K562 (cell line): ENCODE measurements around the gene U2SURP. TPM values are rescaled to one million over a fixed set of nuclear protein-coding genes. Genes with fewer than 3 reads are reported as not detected.

Experiments used
- CBFA2T2 ChIP-seq: fragments of 450-650 bp; conservative IDR thresholded peaks from 2 replicates; pipeline ENCODE4 v1.6.1; 2017; ENCODE audit warnings: mild to moderate bottlenecking
- CREM ChIP-seq: IDR thresholded peaks from 2 replicates; pipeline ENCODE4 v1.6.1; 2014; ENCODE audit warnings: antibody characterized with exemption, low read depth
- DIDO1 ChIP-seq: fragments of 450-650 bp; IDR thresholded peaks from 2 replicates; pipeline ENCODE4 v1.6.1; 2016; ENCODE audit warnings: low read depth, missing biosample characterization, missing genetic modification characterization
- ELF1 ChIP-seq: fragments of 200-800 bp; sonication (Bioruptor generic); IDR thresholded peaks from 2 replicates; pipeline ENCODE4 v1.6.1; 2016; ENCODE audit warnings: missing genetic modification characterization, missing compliant biosample characterization
- FUS ChIP-seq: fragments of 200-400 bp; formaldehyde crosslinking; optimal IDR thresholded peaks from 2 replicates; pipeline ENCODE3; 2017; ENCODE audit warnings: low read depth, low read length
- HOXB6 ChIP-seq: fragments of 250-450 bp; sonication (Bioruptor Pico); IDR thresholded peaks from 2 replicates; pipeline ENCODE4 v1.5.1; 2022; ENCODE audit warnings: mild to moderate bottlenecking, borderline replicate concordance
- LEF1 ChIP-seq: fragments of 450-650 bp; IDR thresholded peaks from 2 replicates; pipeline ENCODE4 v1.6.1; 2016; ENCODE audit warnings: mild to moderate bottlenecking
- MEIS2 ChIP-seq: fragments of 450-650 bp; IDR thresholded peaks from 2 replicates; pipeline ENCODE4 v1.6.1; 2014; ENCODE audit warnings: mild to moderate bottlenecking; ENCODE audit not compliant: partially characterized antibody
- NELFE ChIP-seq: IDR thresholded peaks from 2 replicates; pipeline ENCODE4 v1.6.1; 2011; ENCODE audit warnings: mild to moderate bottlenecking; ENCODE audit not compliant: insufficient read depth, insufficient read length
- PURB ChIP-seq: sonication (generic); formaldehyde crosslinking; IDR thresholded peaks from 2 replicates; pipeline ENCODE4 v1.9.0; 2021; ENCODE audit warnings: low read depth, mild to moderate bottlenecking, missing genetic modification reagents
- PYGO2 ChIP-seq: fragments of 450-650 bp; IDR thresholded peaks from 2 replicates; pipeline ENCODE4 v1.6.1; 2016; ENCODE audit warnings: mild to moderate bottlenecking, missing genetic modification characterization, moderate library complexity, missing compliant biosample characterization
- SMARCB1 ChIP-seq: IDR thresholded peaks from 2 replicates; pipeline ENCODE4 v1.6.1; 2011; ENCODE audit warnings: improper control_type of control experiment, low read depth; ENCODE audit not compliant: insufficient read length
- TBP ChIP-seq: optimal IDR thresholded peaks from 2 replicates; pipeline ENCODE3; 2011; ENCODE audit warnings: low read depth, low read length, improper control_type of control experiment
- UBTF ChIP-seq, 2 experiments: IDR thresholded peaks; 2 replicates each; pipeline ENCODE4 v1.6.1; 2012; ENCODE audit warnings: improper control_type of control experiment in 2 of 2, low read depth in 2 of 2, low read length in 2 of 2, borderline replicate concordance in 1 of 2
- XRCC4 ChIP-seq: IDR thresholded peaks from one replicate; pipeline ENCODE4 v1.6.1; 2011; ENCODE audit not compliant: insufficient read depth, insufficient read length; ENCODE audit errors: extremely low read depth
- ZC3H8 ChIP-seq: fragments of 450-650 bp; IDR thresholded peaks from 2 replicates; pipeline ENCODE4 v1.6.1; 2017
- ZNF217 ChIP-seq: sonication (generic); formaldehyde crosslinking; IDR thresholded peaks from 2 replicates; pipeline ENCODE4 v1.8.0; 2022; ENCODE audit warnings: mild to moderate bottlenecking, missing genetic modification reagents
- ZNF280B ChIP-seq: fragments of 250-450 bp; sonication (Bioruptor Pico); IDR thresholded peaks from 2 replicates; pipeline ENCODE4 v1.5.1; 2021; ENCODE audit warnings: mild to moderate bottlenecking
- ZNF57 ChIP-seq: fragments of 450-650 bp; formaldehyde crosslinking; IDR thresholded peaks from 2 replicates; pipeline ENCODE4 v1.4.0; 2020; ENCODE audit warnings: mild to moderate bottlenecking, moderate library complexity
- ZNF655 ChIP-seq: fragments of 250-450 bp; sonication (Bioruptor Pico); IDR thresholded peaks from 2 replicates; pipeline ENCODE4 v1.5.0; 2021
- ZNF77 ChIP-seq: fragments of 250-450 bp; sonication (Bioruptor Pico); IDR thresholded peaks from 2 replicates; pipeline ENCODE4 v1.5.0; 2020
- ZZZ3 ChIP-seq: fragments of 450-650 bp; IDR thresholded peaks from 2 replicates; pipeline ENCODE4 v1.6.1; 2016; ENCODE audit warnings: antibody characterized with exemption, mild to moderate bottlenecking, moderate library complexity
- polyA plus RNA-seq, 8 experiments: library from polyadenylated mRNA; depleted of rRNA in 4 of 8; stranded (reverse) in 5 of 8; unstranded in 3 of 8; fragments of >200 nt; fragmentation: Nextera tagmentation in 2 of 8; fragmentation: Illumina TruSeq in 1 of 8; extraction: Ambion mirVana in 2 of 8; extraction: Trizol in 1 of 8; gene quantifications; 2 replicates each; pipeline versions ENCODE4 v1.2.1 to v1.2.3, GENCODE V29; 2011 to 2014; ENCODE audit warnings: inconsistent platforms in 1 of 8, missing spikeins in 1 of 8
- total RNA-seq, 7 experiments: library from RNA; depleted of rRNA in 6 of 7; stranded (reverse); fragments of >200 nt in 6 of 7; fragmentation: Illumina TruSeq in 2 of 7; extraction: Trizol in 2 of 7; gene quantifications; 2 replicates each; pipeline versions ENCODE4 v1.2.1 to v1.2.3, GENCODE V29; 2011 to 2021; ENCODE audit warnings: low replicate concordance in 1 of 7

Gene U2SURP
- total and polyA plus RNA-seq, 9 of the 15 experiments (the other 6 are each of a cell fraction or from before 2014, with no cell fraction given) = 128 to 322 (median 191) TPM

- TF ChIP-seq ZNF655 = no peak
- no peak for TF ChIP-seq ZZZ3
- TF ChIP-seq DIDO1 = no peak
- no peak for TF ChIP-seq ZNF77
- no peak for TF ChIP-seq PYGO2 (tag)
- peak; percentile 54 for TF ChIP-seq ELF1 (tag)
- peak; percentile 88 for TF ChIP-seq CREM
- no peak for TF ChIP-seq FUS
- TF ChIP-seq LEF1 = peak; percentile 87
- TF ChIP-seq MEIS2 = no peak
- TF ChIP-seq ZNF280B (CRISPR knock-in tag) = no peak
- TF ChIP-seq ZC3H8 = no peak
- no peak for TF ChIP-seq TBP
- TF ChIP-seq HOXB6 (CRISPR knock-in tag) = no peak
- no peak for TF ChIP-seq ZNF57 (CRISPR knock-in tag)
- no peak for TF ChIP-seq NELFE
- TF ChIP-seq PURB (CRISPR knock-in tag) = no peak
- peak; percentile 45 to 87; a peak in 2 of 4 replicates for TF ChIP-seq UBTF (IDR thresholded peaks at IDR 0.05; ENCODE audit: borderline replicate concordance in 1 of 2, low read depth in 2 of 2, low read length in 2 of 2)
- no peak for TF ChIP-seq XRCC4
- TF ChIP-seq ZNF217 = no peak
- peak; percentile 95 for TF ChIP-seq CBFA2T2
- TF ChIP-seq SMARCB1 = no peak
Measured at GRCh38 chr3:142976621-142977398, 24.6 kb upstream of the U2SURP start (continued).
